Heart left ventricle (tissue), 13 donors: Measurements from ENCODE around the gene AASS.

ENCODE experiments used
- POLR2A ChIP-seq, 2 donors: fragments of 450-650 bp; IDR thresholded peaks; one replicate each; pipeline ENCODE4 v1.6.1; 2017; ENCODE audit warnings: antibody characterized with exemption in 2 of 2, mild to moderate bottlenecking in 2 of 2, moderate library complexity in 2 of 2
- TF ChIP-seq, protein P1 (sequence below), 12 donors: fragments of 200-600 bp; sonication (generic) in 4 of 12; IDR thresholded peaks; one replicate each; pipeline versions ENCODE4 v1.5.0 to v1.8.0; 2018 to 2022; ENCODE audit warnings: antibody characterized with exemption in 12 of 12, mild to moderate bottlenecking in 5 of 12
- donor health status: ischemic (EF 13 %, LVEDD 7.1; RV severe dilation, severe dysfunction).
- donor health status: DM: no; HTN: yes; CAD: no.
- donor health status: DM: no; HTN: no; CAD: no.
- donor health status: ischemic (EF 25% LVEDD 6.9; RV normal size, moderate dysfunction).
- donor health status: ischemic (EF 25% LVEDD 5.7; RV mildly dilated, moderate dysfunction).
- donor health status: ischemic (EF 35%, LVEDD 5.7; RV mildly dilated, moderate dysfunction).
- donor health status: nonischemic (EF 11% LVEDD 7.7; RV severe dilation, severe dysfunction).
- donor health status: DM: yes; HTN: yes; CAD: no.
- donor health status: PGD.
- donor health status: ischemic (EF 29% LVEDD 5.4; RV normal size, mild dysfunction).
- donor health status: nonischemic (EF 23%, LVEDD 6.1; RV moderate dilation, normal function).

- TF ChIP-seq POLR2A (IDR thresholded peaks at IDR 0.05): no peak
- TF ChIP-seq, protein P1, sequence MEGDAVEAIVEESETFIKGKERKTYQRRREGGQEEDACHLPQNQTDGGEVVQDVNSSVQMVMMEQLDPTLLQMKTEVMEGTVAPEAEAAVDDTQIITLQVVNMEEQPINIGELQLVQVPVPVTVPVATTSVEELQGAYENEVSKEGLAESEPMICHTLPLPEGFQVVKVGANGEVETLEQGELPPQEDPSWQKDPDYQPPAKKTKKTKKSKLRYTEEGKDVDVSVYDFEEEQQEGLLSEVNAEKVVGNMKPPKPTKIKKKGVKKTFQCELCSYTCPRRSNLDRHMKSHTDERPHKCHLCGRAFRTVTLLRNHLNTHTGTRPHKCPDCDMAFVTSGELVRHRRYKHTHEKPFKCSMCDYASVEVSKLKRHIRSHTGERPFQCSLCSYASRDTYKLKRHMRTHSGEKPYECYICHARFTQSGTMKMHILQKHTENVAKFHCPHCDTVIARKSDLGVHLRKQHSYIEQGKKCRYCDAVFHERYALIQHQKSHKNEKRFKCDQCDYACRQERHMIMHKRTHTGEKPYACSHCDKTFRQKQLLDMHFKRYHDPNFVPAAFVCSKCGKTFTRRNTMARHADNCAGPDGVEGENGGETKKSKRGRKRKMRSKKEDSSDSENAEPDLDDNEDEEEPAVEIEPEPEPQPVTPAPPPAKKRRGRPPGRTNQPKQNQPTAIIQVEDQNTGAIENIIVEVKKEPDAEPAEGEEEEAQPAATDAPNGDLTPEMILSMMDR (IDR thresholded peaks at IDR 0.05): no peak
Observed at GRCh38 chr7:122148081-122148480, 4.0 kb upstream of the AASS start.
